HG02642 (cell line): Measurements from ENCODE around the gene NF1.
"Not testable (repeated sequence)": the region's sequence is repeated elsewhere in the genome, so short reads cannot be mapped to it uniquely, and the experiment has no call there.

Experiments
- ATAC-seq: cut with Tn5 transposase; IDR thresholded peaks from one replicate; pipeline ENCODE4 v1.9.1; 2021; ENCODE audit warnings: mild to moderate bottlenecking; ENCODE audit not compliant: unreplicated experiment, poor library complexity

NF1 gene, protein sequence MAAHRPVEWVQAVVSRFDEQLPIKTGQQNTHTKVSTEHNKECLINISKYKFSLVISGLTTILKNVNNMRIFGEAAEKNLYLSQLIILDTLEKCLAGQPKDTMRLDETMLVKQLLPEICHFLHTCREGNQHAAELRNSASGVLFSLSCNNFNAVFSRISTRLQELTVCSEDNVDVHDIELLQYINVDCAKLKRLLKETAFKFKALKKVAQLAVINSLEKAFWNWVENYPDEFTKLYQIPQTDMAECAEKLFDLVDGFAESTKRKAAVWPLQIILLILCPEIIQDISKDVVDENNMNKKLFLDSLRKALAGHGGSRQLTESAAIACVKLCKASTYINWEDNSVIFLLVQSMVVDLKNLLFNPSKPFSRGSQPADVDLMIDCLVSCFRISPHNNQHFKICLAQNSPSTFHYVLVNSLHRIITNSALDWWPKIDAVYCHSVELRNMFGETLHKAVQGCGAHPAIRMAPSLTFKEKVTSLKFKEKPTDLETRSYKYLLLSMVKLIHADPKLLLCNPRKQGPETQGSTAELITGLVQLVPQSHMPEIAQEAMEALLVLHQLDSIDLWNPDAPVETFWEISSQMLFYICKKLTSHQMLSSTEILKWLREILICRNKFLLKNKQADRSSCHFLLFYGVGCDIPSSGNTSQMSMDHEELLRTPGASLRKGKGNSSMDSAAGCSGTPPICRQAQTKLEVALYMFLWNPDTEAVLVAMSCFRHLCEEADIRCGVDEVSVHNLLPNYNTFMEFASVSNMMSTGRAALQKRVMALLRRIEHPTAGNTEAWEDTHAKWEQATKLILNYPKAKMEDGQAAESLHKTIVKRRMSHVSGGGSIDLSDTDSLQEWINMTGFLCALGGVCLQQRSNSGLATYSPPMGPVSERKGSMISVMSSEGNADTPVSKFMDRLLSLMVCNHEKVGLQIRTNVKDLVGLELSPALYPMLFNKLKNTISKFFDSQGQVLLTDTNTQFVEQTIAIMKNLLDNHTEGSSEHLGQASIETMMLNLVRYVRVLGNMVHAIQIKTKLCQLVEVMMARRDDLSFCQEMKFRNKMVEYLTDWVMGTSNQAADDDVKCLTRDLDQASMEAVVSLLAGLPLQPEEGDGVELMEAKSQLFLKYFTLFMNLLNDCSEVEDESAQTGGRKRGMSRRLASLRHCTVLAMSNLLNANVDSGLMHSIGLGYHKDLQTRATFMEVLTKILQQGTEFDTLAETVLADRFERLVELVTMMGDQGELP (N-terminal part only)

DNA sequence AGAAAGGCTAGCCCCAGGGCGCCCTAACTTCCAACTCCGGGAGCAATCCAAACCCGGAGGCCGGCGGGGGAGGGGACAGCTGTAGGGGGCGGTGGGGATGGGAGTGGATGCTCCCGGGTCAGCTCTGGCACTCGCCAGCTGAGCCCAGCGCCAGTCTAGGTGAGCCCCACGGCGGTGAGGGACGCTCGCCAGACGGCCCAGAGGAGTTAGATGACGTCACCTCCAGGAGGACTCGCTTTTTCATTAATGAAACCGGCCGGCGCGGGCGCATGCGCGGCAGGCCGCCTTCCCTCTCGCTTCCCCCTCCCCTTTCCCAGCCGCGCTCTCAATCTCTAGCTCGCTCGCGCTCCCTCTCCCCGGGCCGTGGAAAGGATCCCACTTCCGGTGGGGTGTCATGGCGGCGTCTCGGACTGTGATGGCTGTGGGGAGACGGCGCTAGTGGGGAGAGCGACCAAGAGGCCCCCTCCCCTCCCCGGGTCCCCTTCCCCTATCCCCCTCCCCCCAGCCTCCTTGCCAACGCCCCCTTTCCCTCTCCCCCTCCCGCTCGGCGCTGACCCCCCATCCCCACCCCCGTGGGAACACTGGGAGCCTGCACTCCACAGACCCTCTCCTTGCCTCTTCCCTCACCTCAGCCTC is at the start of gene NF1:
NF1 (plus strand) TSS at position 378 of the 636 bp plus-strand sequence. CDS start 333 bp downstream, outside the sequence.
- ATAC-seq, result peak; percentile 85

DNA sequence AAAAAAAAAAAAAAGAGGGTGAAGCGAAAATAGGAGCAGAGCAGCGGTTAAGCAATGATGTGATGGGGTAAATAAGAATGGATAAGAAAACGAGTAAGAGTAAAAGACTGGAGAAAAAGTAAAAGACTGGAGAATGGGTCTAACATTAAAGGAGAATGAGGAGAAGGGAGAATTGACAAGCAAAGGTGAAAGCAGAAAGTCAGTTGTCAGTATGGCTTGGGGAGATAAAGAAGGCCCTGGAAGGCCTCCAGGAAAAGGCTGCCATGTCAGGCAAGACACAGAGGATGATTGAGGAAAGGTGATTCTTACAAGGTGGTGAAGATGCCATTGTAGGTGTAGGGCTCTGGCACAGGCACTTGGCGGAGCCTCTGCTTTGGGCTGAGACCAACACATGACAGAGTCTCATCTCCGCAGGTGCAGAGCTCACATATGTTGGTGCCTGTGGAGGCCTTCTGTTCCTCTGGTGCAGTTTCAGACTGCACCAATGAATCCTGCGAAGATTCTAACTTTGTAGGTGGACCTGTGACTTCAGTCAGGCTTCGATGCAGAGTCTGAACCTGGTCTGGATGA is 47.8 kb upstream of the NF1 start:
- ATAC-seq, result not testable (repeated sequence)

DNA sequence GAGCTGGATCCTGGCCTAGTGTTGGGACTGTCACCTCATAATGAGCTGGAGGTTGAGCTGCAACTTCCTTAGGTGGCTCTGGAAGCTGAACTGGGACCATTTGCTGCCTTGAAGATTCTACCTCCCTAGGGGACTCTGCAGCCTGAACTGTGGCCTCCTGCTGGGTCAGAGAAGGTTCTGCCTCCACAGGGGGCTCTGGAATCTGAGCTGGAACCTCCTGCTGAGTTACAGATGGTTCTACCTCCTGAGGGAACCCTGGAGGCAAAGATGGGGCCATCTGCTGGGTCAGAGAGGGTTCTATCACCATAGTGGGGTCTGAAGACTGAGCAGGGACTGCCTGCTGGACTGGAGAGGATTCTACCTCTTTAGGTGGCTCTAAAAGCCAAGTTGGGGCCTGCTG is 46.6 kb upstream of the NF1 start:
- no peak for ATAC-seq

DNA sequence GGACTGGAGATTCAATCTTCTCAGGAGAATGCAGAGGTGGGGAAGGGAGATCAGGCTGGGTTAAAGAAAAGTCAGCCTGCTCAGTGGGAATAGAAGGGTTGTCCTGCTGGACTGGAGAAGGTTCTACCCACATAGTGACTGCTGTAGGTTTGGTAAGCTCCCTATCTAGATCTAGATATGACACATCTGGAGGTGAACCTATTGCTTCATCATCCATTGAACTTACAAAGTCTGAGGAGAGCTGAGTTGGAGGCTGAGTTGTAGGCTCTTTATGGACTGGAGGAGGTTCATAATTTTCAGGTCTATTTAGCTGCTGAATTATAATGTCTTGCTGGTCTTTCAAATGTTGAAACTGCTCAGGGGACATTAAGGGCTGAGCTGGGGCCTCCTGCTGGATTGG is 46.0 kb upstream of the NF1 start:
- no peak for ATAC-seq

DNA sequence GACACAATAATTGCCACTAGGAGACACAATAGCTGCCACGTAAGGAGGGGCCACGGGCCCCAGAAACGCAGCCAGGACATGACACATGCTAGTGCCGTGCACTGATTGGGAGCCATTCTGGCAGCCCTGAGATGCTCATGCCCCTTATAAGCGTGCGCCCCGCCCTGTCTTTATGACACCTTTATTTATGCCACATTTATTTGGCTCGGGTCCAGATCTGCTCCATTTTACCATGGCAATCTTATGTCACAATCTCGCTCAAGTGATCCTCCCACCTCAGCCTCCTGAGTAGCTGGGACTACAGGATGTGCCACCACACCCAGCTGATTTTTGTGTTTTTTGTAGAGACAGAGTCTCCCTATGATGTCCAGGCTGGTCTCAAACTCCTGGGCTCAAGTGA is 43.8 kb upstream of the NF1 start:
- ATAC-seq, result no peak

DNA sequence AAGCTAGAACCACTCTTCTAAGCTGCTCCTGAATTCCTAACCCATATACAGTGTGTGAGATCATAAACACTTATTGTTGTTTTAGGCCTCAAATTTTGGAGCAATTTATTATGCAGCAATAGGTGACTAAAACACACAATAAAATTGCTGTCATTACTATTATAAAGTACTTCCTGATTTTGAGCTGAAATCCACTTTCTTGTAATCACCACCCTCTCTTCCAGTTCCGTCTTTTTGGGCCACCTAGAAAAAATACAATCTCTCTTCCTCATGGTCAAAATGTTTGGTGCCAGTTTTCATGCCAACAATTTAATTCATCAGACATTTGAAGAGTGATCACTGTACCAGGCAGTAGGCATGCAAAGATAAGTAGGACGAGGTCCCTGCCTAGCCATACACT is 43.3 kb upstream of the NF1 start:
- ATAC-seq, result no peak

DNA sequence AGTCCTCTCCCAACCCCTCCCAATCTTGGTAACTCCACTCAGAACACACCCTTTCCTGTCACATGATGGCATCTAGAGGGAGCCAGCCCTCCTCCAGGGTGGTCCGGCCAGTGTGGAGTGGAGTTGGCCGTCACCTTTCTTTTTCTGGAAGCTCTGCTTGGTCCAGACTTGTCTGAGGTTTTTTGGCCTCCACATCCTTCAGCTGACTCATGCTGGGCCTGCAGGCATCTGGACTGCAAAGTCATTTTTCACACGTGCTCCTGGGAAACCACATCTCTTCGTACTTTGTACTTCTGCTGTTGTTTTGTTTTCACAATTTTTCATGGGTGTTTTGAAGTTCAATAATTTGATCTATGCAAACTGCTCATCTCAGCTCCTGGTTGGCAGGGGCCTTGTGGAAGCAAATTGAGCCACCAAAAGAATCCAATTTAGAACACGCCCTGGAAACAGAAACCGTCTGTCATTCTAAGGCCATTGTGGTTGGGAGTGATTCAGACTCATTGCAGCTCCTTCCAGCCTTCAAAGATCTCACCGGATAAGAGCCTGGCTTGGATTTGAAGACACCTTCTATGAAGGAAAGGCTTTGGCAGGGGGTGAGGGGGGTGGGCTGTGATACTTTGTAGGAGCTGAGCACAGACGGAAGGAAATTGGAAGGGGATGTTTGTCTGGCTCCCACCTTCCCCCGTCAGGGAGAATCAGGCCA is 42.4 kb upstream of the NF1 start:
- no peak for ATAC-seq

DNA sequence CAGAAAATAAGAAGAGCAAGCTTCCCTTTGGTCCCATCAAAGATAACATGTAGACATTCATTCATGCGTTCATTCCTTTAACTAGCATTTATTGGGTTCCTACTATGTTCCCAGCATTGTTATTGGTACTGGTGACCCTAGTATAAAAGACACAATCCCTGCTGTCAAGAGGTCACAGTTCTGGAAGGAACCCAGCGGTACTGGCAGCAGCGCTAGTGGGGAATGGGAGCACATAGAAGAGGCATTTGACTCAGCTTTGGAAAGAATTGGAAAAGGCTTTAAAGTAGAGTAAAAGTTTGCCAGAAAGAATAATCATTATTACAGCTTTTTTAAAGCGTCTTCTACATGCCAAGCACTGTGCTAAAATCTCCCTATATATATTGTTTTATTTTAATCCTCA is 41.7 kb upstream of the NF1 start:
- ATAC-seq, result no peak

DNA sequence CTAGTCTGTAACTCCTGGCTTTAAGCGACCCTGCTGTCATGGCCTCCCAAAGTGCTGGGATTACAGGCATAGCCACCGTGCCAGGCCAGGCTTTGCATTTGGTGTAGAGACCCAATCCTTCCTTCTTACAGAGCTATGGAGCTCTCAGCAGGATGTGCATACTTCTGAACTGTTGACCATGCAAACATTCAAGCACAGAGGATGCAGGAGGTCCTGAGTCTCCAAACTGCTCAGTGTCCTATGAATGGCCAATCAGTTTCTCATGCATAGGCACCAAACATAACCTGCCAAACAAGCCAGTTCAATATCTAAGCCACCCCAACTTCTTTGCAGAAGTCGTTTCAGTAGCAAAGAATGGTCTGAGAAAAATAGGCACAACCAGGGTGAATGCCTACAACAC is 40.0 kb upstream of the NF1 start:
- ATAC-seq, result no peak

DNA sequence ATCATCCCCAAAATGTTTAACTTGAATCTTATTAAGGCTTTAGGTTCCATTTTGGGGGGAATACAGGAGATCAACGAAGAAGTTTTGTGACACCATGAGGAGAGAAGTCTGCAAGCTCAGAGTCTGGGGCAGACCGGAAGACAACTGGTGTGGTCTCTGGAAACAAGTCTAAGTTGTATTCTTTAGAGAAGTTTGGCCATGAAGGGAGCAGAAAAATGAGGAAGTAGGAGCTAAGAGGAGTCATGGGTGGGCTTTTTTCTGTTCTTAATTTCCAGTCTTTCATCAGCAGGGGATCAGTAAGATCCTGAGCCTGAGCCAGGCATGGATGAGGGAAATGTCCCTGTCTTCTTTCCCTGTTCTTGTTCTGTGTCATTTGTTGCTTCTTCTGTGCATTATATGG is 35.8 kb upstream of the NF1 start:
- no peak for ATAC-seq

DNA sequence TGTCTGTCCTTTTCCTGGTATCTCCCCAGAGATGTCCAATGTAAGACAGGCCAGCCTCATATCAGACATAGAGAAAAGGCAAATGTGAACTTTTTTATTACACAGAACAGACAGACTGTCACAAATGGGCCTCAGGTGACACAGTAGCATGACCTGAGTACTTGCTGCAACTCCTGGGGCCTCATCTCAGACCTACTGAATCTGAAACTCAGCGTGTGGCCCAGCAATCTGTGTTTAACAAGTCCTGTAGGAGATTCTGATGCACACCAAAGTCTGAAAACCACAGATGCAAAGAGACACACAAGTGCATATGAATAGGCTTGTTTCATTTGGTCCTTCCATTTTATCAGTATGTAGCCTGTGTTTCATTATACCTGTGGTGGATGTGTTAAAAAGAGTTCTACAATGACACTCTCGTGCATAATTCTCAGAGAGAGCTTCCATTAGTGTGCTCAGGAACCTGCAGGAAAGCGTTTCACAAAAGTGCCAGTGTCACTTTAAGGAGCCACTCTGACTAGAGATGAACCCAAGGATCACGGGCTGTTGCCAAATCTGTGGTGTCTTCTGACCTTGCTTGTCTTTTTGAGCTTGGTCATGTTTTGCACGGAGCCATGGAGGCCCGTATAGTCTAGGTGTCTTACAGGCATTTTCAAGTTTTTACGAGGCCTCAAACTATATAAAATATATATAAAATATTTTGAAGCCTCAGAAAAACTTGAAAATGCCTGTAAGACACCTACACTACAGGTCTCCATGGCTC is 33.8 kb upstream of the NF1 start:
- ATAC-seq, result no peak

DNA sequence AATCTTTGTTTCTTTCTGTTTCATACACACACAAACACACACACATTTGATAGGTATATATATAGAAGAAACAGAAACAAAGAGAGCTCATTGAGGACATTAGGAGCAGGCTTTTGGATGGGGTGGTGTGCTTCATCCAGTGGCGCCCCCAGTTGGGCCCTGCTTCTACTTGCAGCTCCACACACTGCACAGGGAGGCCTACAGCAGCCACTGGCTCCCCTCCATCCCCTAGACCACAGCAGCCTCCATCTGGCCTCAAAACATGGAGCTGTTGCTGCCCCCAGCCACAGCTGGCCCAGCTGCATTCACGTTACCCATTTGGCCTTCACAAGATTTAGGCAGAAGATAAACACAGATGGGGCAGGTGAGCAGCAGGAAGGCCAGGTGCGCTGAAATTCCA is 33.1 kb upstream of the NF1 start:
- no peak for ATAC-seq

DNA sequence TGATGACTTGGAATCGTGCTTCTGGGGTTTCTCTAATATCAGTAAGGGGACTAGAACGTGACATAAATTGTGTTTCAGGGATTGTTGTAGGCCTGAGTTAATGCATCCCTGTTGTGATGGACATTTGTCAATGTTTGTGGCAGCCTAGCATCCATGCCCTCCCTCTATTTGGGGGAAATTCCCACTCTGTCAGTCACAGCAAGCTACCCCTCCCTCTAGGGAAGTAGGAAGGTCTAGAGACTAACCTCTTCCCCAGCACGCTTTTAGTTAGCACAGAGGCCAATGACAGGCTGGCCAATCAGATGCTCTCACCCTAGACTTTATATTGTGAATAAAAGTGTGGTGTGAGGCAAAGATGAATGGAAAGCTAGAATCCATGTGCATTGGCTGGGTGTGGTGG is 32.4 kb upstream of the NF1 start:
- no peak for ATAC-seq

DNA sequence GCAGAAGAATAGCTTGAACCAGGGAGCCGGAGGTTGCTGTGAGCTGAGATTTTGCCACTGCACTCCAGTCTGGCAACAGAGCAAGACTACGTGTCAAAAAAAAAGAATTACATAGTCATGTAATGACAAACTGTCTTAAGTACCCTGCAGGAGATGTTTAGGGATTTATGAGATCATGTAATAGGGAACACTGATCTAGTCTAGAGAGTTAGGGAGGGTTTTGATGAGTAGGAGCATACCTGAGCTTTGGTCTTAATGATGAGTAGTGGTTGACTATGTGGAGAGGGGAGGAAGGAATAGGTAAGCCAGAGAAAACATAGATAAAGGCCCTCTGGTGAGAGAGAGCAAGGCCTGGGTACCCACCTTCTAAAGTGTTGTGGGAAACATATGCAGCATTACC is 30.1 kb upstream of the NF1 start:
- no peak for ATAC-seq

DNA sequence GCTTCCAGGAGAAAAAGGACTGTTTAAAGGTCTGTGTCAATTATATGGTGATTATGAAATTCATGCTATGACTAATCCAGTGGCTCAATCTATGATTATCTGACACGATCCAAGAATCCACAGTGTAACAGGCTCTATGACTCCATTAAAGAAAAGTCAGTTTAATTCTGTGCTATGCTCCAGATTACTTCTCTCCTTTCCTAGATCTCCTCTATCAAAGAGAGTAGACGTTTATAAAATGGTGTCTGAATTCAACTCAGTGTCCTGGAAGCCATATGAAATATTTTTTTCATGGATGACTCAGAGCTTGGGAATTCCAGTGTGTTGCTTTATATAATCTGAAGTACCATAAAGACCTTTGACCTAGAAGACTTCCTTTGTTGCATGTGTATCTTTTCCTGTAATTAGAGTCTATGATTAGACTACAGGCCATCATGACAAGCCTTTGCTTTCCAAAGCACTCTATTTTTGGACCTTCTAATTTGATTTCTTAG is 27.0 kb upstream of the NF1 start:
- no peak for ATAC-seq

DNA sequence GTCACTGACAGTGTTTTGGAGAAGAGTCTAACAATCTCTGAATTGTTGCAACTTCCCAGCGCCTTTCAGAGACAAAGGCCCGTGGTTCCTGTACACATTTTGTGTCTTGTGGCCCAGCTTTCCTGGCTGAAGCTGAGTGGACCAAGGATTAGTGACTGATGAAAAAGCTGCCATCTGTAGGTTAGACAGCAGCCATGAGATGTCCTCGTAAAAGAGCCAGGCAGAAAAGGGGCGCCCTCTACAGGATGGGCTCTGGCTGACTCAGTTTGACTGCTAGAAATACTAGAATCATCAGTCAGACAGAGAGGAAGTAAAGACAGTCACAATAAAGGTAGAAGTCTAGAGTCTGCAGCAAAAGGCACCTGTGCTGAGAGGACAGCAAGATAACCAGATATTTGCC is 26.5 kb upstream of the NF1 start:
- ATAC-seq, result no peak

DNA sequence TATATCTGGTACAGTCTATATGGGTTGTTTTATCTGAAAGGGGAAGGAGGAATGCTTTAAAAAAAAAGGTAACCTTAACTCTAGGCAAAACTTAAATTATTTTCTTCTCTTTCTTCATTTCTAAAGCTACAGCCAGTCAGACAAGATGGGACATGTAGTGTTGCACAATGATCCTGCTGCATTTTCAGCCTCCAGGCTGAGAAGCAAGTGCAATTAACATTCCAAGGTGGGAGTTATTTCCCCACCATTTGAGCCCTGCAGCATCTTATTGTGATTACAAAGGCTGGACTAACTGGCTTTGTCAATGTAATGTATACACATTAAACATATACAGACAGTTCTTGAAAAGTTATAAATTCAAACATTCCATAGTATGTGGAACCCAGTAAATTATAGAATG is 22.6 kb upstream of the NF1 start:
- ATAC-seq, result no peak

DNA sequence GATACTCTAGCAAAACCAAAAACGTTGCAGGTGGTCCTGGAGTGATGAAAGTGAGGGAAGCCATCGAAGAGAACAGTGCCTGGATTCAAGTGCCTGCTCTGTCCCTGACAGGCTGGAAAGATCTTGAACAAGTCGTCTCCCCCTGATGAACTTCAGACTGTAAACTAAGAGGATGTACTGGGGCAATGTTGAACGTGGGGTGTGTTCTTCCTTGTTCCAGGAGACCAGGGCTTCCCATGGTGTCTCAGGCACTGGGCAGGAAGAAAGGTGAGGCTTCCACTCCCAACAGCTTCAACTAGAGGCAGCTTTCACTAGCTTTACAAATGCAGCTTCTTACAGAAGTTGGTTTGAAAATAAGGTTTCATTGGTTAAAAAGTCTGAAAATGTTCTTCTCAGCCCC is 21.4 kb upstream of the NF1 start:
- no peak for ATAC-seq
